GM23338 (cell line): ENCODE results near the gene RNF182. TPM values are rescaled to one million over a fixed set of nuclear protein-coding genes. Genes with fewer than 3 reads are reported as not detected.

Source experiments
- ATAC-seq: fragments of 200-7000 bp; cut with Tn5 transposase; 3 replicates; pipeline ENCODE4 v1.9.1; 2020
- DNase-seq: peaks from one replicate; pipeline ENCODE4 v3.0.0-alpha.2; 2015; ENCODE audit warnings: low spot score
- H2AFZ ChIP-seq: fragments of 200-600 bp; sonication (generic); 2 replicates; pipeline ENCODE4 v1.8.0; 2016; ENCODE audit warnings: antibody characterized with exemption, mild to moderate bottlenecking, moderate library complexity
- H3F3A ChIP-seq: fragments of 200-600 bp; sonication (generic); replicated peaks from 2 replicates; pipeline ENCODE4 v1.8.0; 2017; ENCODE audit warnings: antibody characterized with exemption, mixed run types, low read depth
- H3K27ac ChIP-seq: fragments of 200-600 bp; sonication (generic); 2 replicates; pipeline ENCODE4 v1.6.1; 2016; ENCODE audit warnings: low read depth
- H3K27me3 ChIP-seq: fragments of 200-600 bp; sonication (generic); 2 replicates; pipeline ENCODE4 v1.8.0; 2016; ENCODE audit warnings: mild to moderate bottlenecking, mixed run types, moderate library complexity; ENCODE audit not compliant: insufficient read depth
- H3K36me3 ChIP-seq: fragments of 200-600 bp; sonication (generic); 2 replicates; pipeline ENCODE4 v1.8.0; 2016; ENCODE audit warnings: mild to moderate bottlenecking; ENCODE audit not compliant: insufficient read depth
- H3K4me1 ChIP-seq: fragments of 200-600 bp; sonication (generic); 2 replicates; pipeline ENCODE4 v1.8.0; 2016; ENCODE audit warnings: mild to moderate bottlenecking, moderate library complexity; ENCODE audit not compliant: insufficient read depth
- H3K4me2 ChIP-seq: fragments of 200-600 bp; sonication (generic); 2 replicates; pipeline ENCODE4 v1.7.1; 2017; ENCODE audit warnings: mixed run types
- H3K4me3 ChIP-seq: fragments of 200-600 bp; sonication (generic); 2 replicates; pipeline ENCODE4 v1.6.1; 2016; ENCODE audit warnings: mixed run types
- H3K79me2 ChIP-seq: fragments of 200-600 bp; sonication (generic); replicated peaks from 2 replicates; pipeline ENCODE4 v1.8.0; 2017; ENCODE audit warnings: mild to moderate bottlenecking; ENCODE audit not compliant: insufficient read depth
- H3K9me2 ChIP-seq: fragments of 200-600 bp; sonication (generic); 2 replicates; pipeline ENCODE4 v1.8.0; 2017; ENCODE audit not compliant: insufficient read depth
- H4K20me1 ChIP-seq: fragments of 200-600 bp; sonication (generic); replicated peaks from 2 replicates; pipeline ENCODE4 v1.8.0; 2017; ENCODE audit warnings: mild to moderate bottlenecking; ENCODE audit not compliant: insufficient read depth
- H3K27ac Mint-ChIP-seq: 2 replicates; pipeline ENCODE4 v1.8.0; 2020; ENCODE audit warnings: inconsistent platforms, mild to moderate bottlenecking, moderate library complexity, mixed read lengths
- H3K27me3 Mint-ChIP-seq: 3 replicates; pipeline ENCODE4 v1.8.0; 2022; ENCODE audit warnings: low read depth, mild to moderate bottlenecking, moderate library complexity, mixed read lengths, inconsistent platforms; ENCODE audit not compliant: insufficient read depth, poor library complexity
- H3K36me3 Mint-ChIP-seq: 3 replicates; pipeline ENCODE4 v1.8.0; 2021; ENCODE audit warnings: low read depth, mild to moderate bottlenecking, inconsistent platforms, moderate library complexity, mixed read lengths
- H3K4me1 Mint-ChIP-seq: 3 replicates; pipeline ENCODE4 v1.8.0; 2020; ENCODE audit warnings: mild to moderate bottlenecking, inconsistent platforms, mixed read lengths
- H3K4me3 Mint-ChIP-seq: 3 replicates; pipeline ENCODE4 v1.8.0; 2021; ENCODE audit warnings: moderate library complexity, mild to moderate bottlenecking, inconsistent platforms, mixed read lengths
- H3K9me3 Mint-ChIP-seq: 3 replicates; pipeline ENCODE4 v1.8.0; 2020; ENCODE audit warnings: moderate library complexity, mild to moderate bottlenecking, inconsistent platforms, mixed read lengths
- CREB1 ChIP-seq: fragments of 250-450 bp; sonication (Bioruptor Pico); IDR thresholded peaks from 2 replicates; pipeline ENCODE4 v1.5.0; 2020; ENCODE audit warnings: low read depth, mild to moderate bottlenecking, moderate library complexity
- JUNB ChIP-seq: IDR thresholded peaks from one replicate; pipeline ENCODE4 v1.6.1; 2016; ENCODE audit warnings: antibody characterized with exemption; ENCODE audit not compliant: unreplicated experiment
- STAT1 ChIP-seq: IDR thresholded peaks from one replicate; pipeline ENCODE4 v1.6.1; 2016; ENCODE audit warnings: antibody characterized with exemption; ENCODE audit not compliant: unreplicated experiment
- ZNF462 ChIP-seq: fragments of 250-450 bp; sonication (Bioruptor Pico); IDR thresholded peaks from 2 replicates; pipeline ENCODE4 v1.5.0; 2020; ENCODE audit warnings: mild to moderate bottlenecking, moderate library complexity
- polyA plus RNA-seq: library from polyadenylated mRNA; unstranded; fragments of >200 nt; fragmentation: Nextera tagmentation; extraction: Ambion mirVana; gene quantifications from 2 replicates; pipeline ENCODE4 v1.2.1, GENCODE V29; 2016
- total RNA-seq: library from RNA; depleted of rRNA; stranded (reverse); fragments of >200 nt; shearing (Covaris generic); gene quantifications from 2 replicates; pipeline ENCODE4 v1.2.3, GENCODE V29; 2014

RNF182 gene
- total and polyA plus RNA-seq, 2 experiments from 2014 or later, result 3.2 to 9.8 TPM

GRCh38 chr6:14009431-14009830 is 84.7 kb downstream of the RNF182 start:
- no peaks in the 10 kb centered on the region; the same call in 2 of the 3 replicates for H3K36me3 Mint-ChIP-seq
- Histone ChIP-seq H3K27ac (no peak overlapping the region), H3K9me2 (no peaks in the 10 kb centered on the region)

More at GRCh38 chr6:14009431-14009830, 84.7 kb downstream of the RNF182 start:
- no peak for TF ChIP-seq JUNB
- peak; percentile 80 for TF ChIP-seq ZNF462 (CRISPR knock-in tag)
- no peak for TF ChIP-seq STAT1
- no peak for TF ChIP-seq CREB1 (CRISPR knock-in tag)
- peaks cover 25% of the 10 kb centered on the region for H3K4me1 Mint-ChIP-seq
- no peak overlapping the region for H3K27ac Mint-ChIP-seq
- peak overlapping the region; percentile 40; the same call in 1 of the 2 replicates for H3K4me2 ChIP-seq
- H3F3A ChIP-seq, result no peaks in the 10 kb centered on the region
- peaks cover 9% of the 10 kb centered on the region for H3K27me3 Mint-ChIP-seq
- no peak overlapping the region for H3K4me3 Mint-ChIP-seq
- H3K36me3 ChIP-seq, result no peaks in the 10 kb centered on the region
- peak overlapping the region; percentile 87; the same call in 1 of the 2 replicates for H2AFZ ChIP-seq
- H3K79me2 ChIP-seq, result no peaks in the 10 kb centered on the region
- no peaks in the 10 kb centered on the region for H3K27me3 ChIP-seq
- peaks cover 8% of the 10 kb centered on the region for H3K9me3 Mint-ChIP-seq
- no peak overlapping the region for H3K4me3 ChIP-seq
- H4K20me1 ChIP-seq, result no peaks in the 10 kb centered on the region
- DNase-seq, result peak; percentile 32
- ATAC-seq, result peak; percentile 92
- H3K4me1 ChIP-seq, result peaks cover 23% of the 10 kb centered on the region
